AG09309 (cell line): Measurements from ENCODE around the gene PSME4.

Experiments
- DNase-seq: peaks from one replicate; pipeline ENCODE4 v3.0.0-alpha.2; 2010; ENCODE audit warnings: low read depth
- H3K4me3 ChIP-seq: 2 replicates; pipeline ENCODE4 v1.5.1; 2011; ENCODE audit warnings: mild to moderate bottlenecking, low read depth, low read length, moderate library complexity; ENCODE audit not compliant: control insufficient read depth
- TF ChIP-seq, protein P1 (sequence below): IDR thresholded peaks from 2 replicates; pipeline ENCODE4 v1.5.1; 2011; ENCODE audit warnings: mild to moderate bottlenecking, low read depth, low read length, inconsistent platforms; ENCODE audit not compliant: insufficient read depth, control insufficient read depth; ENCODE audit errors: missing control alignments

Gene PSME4

DNA sequence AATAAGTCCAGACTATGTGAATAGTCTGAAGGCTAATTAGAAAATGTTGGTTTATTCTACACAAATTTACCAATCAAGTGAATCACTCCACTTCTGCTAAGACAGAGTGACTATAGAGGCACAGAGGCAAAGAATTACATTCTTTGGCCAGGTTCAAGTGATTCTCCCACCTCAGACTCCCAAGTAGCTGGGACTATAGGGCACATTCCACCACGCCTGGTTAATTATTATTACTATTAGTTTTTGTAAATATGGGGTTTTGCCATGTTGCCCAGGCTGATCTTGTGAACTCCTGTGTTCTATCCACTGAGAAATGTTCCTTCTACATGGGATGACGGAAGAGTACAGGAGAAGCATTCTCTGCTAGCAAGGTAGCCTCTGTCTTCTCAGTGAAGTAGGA lies 37.6 kb upstream of the PSME4 start:
- no peak overlapping the region for H3K4me3 ChIP-seq
- TF ChIP-seq, protein P1, sequence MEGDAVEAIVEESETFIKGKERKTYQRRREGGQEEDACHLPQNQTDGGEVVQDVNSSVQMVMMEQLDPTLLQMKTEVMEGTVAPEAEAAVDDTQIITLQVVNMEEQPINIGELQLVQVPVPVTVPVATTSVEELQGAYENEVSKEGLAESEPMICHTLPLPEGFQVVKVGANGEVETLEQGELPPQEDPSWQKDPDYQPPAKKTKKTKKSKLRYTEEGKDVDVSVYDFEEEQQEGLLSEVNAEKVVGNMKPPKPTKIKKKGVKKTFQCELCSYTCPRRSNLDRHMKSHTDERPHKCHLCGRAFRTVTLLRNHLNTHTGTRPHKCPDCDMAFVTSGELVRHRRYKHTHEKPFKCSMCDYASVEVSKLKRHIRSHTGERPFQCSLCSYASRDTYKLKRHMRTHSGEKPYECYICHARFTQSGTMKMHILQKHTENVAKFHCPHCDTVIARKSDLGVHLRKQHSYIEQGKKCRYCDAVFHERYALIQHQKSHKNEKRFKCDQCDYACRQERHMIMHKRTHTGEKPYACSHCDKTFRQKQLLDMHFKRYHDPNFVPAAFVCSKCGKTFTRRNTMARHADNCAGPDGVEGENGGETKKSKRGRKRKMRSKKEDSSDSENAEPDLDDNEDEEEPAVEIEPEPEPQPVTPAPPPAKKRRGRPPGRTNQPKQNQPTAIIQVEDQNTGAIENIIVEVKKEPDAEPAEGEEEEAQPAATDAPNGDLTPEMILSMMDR: no peak
- no peak for DNase-seq

DNA sequence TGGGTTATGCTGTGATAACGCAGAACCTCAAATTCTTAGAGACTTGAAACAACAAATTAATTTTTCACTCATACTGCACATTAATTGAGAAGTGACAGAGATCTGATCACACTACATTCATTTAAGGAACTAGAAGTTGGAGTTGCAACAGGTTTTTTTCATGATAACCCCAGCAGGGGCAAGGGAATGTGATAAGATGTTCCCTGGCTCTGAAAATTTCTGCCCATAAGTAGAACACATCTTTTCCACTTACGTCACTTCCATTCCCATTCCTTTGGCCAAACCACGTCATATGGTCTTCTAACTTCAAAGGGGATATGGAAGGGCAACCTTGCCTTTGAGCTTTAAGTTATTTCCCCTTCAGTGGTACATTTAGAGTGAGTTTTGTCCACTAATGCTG lies 29.7 kb upstream of the PSME4 start:
- no peak for DNase-seq
- no peak overlapping the region for H3K4me3 ChIP-seq
- TF ChIP-seq, protein P1: no peak

DNA sequence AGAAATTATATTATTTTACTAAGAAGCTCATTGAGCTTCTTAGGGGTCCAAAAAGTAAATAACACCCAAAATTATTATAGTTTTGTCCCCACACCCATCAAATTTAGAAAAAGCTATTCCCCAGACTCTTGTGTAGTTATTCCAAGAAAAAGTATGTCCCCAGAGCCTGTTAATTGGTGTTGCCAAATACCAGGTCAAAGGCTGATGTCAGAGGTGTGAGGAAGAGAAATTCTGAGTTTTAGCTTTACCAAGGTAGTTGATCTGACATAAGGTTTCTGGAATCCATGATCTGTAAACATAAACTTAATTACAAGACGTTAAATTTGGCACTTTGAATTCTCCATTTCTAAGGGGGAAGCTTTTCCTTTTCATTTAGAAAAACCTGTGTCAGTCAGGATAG lies 29.3 kb upstream of the PSME4 start:
- TF ChIP-seq, protein P1: no peak
- no peak overlapping the region for H3K4me3 ChIP-seq
- DNase-seq: no peak

DNA sequence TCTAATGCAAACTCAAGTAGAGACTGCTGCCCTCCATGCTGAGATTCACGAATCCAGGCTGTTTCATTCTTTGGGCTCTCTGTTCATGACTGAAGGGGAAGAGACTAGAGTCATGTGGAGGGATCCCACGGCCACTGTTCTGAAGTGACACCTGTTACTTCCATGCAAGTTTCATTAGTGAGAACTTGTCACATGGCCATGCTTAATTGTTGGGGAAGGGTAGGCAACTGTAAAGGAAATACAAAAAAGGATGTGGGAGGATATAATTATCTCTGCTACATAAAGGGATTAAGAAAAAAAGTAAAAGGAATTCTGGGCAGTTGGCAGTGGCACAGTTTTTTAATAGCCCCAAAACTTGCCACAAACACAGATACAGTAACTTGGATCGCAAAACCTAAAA lies 28.0 kb upstream of the PSME4 start:
- DNase-seq: no peak
- TF ChIP-seq, protein P1: no peak
- no peak overlapping the region for H3K4me3 ChIP-seq

DNA sequence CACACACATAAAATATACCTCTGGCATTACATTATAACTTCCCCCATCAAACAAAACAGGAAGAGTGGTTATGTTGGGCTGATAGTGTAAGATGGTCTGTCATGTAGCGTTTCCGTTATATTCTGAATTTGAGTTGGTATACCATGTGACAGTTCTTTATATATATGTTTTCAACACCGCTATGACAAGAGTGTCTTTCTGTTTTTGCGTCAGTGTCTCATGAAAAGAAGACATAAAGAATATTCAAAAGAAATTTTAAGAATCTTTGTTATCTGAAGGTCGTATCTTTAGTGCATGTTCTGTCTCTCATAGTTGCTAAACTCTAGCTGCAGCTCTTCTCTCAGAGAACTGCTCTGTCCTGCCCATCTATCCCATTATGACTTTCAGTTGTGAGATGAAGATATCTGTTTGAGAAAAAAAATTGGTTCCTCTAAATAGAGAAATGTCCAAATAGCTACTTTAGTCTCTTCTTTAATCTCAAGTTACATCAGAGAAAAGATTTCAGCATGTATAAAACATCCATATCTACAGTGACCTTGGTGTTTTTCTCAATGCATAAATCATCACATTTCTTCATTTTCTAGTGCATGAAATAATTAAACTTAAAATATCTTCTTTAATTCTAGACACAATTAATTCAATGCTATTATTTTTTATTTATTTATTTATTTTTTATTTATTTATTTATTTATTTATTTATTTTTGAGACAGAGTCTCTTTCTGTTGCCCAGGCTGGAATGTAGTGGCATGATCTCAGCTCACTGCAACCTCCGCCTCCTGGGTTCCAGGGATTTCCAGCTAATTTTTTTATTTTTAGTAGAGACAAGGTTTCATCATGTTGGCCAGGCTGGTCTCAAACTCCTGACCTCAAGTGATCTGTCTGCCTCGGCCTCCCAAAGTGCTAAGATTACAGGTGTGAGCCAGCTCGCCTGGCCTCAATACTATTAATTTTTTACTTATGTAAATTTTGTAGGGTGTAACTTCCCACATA lies 24.3 kb upstream of the PSME4 start:
- TF ChIP-seq, protein P1: no peak
- no peak overlapping the region for H3K4me3 ChIP-seq
- DNase-seq: no peak

DNA sequence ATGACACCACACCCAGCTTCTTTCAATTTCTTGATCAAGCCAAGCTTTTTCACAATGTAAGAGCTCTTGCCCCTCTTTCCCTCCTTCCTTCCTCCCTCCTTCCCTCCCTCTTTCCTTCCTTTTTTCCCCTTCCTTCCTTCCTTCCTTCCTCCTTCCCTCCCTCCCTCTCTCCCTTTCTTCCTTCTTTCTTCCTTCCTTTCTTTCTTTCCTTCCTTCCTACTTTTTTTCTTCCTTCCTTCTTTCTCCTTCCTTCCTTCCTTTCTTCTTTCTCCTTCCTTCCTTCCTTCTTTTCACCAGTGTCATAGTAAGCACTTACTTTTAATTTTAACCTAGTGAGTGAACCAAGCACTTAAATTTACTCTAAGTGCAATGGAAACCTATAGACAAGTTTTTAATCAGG lies 21.2 kb upstream of the PSME4 start:
- TF ChIP-seq, protein P1: no peak
- no peak for DNase-seq
- H3K4me3 ChIP-seq: no peak overlapping the region
